ENCODE data around the gene PSD2. TPM values are rescaled to one million over a fixed set of nuclear protein-coding genes. Genes with fewer than 3 reads are reported as not detected.
A peak's percentile ranks its signal among the peaks of the same experiment; 100 is the strongest.

PSD2 gene
- total and polyA plus RNA-seq, 10 of the 15 experiments (the other 5 are each of a cell fraction or from before 2014, with no cell fraction given): 0.02 to 0.14 (median 0.03) TPM; not detected in 5

GRCh38 chr5:139774980-139775661 lies 20.5 kb upstream of the PSD2 start:
- no peaks in the 10 kb centered on the region for H3K9me3 ChIP-seq (replicated peaks; ENCODE audit: control insufficient read depth, insufficient read depth, low read length)
- ChIA-PET POLR2A (interaction anchor here (1.0 kb wide), 1 partner anchor 27 kb away, joined by 5 read pairs; no protein-coding TSS in a partner anchor), RAD21 (ENCODE audit: unreplicated experiment) (interaction anchor here (0.5 to 3.1 kb wide), 11 partner anchors 9 to 368 kb away, joined by 3 to 22 read pairs (median 5); no protein-coding TSS in a partner anchor), SMC1A (ENCODE audit: uncharacterized antibody, unreplicated experiment) (interaction anchor here (0.7 to 6.0 kb wide), 10 partner anchors 10 to 194 kb away, joined by 3 to 35 read pairs (median 4); no protein-coding TSS in a partner anchor), CTCF (interaction anchor here (0.6 to 6.9 kb wide), 51 partner anchors 8 to 395 kb away, joined by 3 to 77 read pairs (median 4); no protein-coding TSS in a partner anchor)
- no peaks in the 10 kb centered on the region for H4K20me1 ChIP-seq (ENCODE audit: control insufficient read depth, insufficient read depth)
- no peak overlapping the region; the same call in 1 of the 2 replicates for H2AFZ ChIP-seq (ENCODE audit: control insufficient read depth, low read depth, low read length)
- peak overlapping the region; percentile 31; the same call in 1 of the 2 replicates for H3K4me2 ChIP-seq (ENCODE audit: control insufficient read depth, insufficient read depth)
- in situ Hi-C loops (cut with MboI) (no loop called here), intact Hi-C loops (cut with micrococcal nuclease; ENCODE audit: unreplicated experiment) (no loop called here)
- ATAC-seq (peak; percentile 98), DNase-seq (ENCODE audit: low read depth, low spot score) (no peak), FAIRE-seq (peak; percentile 69)
- no peak overlapping the region for H3K4me3 ChIP-seq
- H3K9ac ChIP-seq (ENCODE audit: control insufficient read depth, insufficient read depth, low read length): no peak overlapping the region
- H3K36me3 ChIP-seq (ENCODE audit: control insufficient read depth in 2 of 2, insufficient read depth in 2 of 2, low read length in 1 of 2): no peaks in the 10 kb centered on the region
- BruUV-seq (replicated peaks): no TSS peak
- WGBS (ENCODE audit: insufficient coverage, insufficient replicate concordance, low lambda C conversion rate, missing lambda C conversion rate): 23% methylated on average over 25 of the region's 32 CpGs
- peaks cover 7% of the 10 kb centered on the region; the same call in 1 of the 2 replicates for H3K4me1 ChIP-seq (ENCODE audit: control insufficient read depth, insufficient read depth, low read length)
- H3K79me2 ChIP-seq (ENCODE audit: control insufficient read depth, insufficient read depth, low read length): no peaks in the 10 kb centered on the region
- no peak overlapping the region for H3K27ac ChIP-seq (ENCODE audit: control insufficient read depth, insufficient read depth)
- H3K27me3 ChIP-seq (replicated peaks in 1 of 2; ENCODE audit: control insufficient read depth in 2 of 2, insufficient read depth in 2 of 2, low read length in 1 of 2): peaks cover 0 to 3% of the 10 kb centered on the region in 2 experiments; a peak in 1 of 4 replicates
- TF ChIP-seq CREM (IDR thresholded peaks at IDR 0.05; ENCODE audit: low read depth) (peak; percentile 72), NR2F1 (conservative IDR thresholded peaks at IDR 0.05) (0 out of 2 replicates have a peak, but pooled peaks have one; percentile 33), MYB (IDR thresholded peaks at IDR 0.05; ENCODE audit: borderline replicate concordance, low read depth, low read length) (no peak), CREB1 (IDR thresholded peaks at IDR 0.05; ENCODE audit: low read depth) (peak; percentile 91), CHD4 (IDR thresholded peaks at IDR 0.05) (no peak), PAX5 (IDR thresholded peaks at IDR 0.05; ENCODE audit: borderline replicate concordance, low read depth, low read length) (no peak), ZBTB33 (IDR thresholded peaks at IDR 0.05) (no peak), PRDM15 (CRISPR knock-in tag; IDR thresholded peaks at IDR 0.05) (no peak), MEF2A (IDR thresholded peaks at IDR 0.05; ENCODE audit: insufficient read depth, low read depth, low read length) (no peak), RAD21 (IDR thresholded peaks at IDR 0.05; ENCODE audit: insufficient read depth, low read depth, low read length) (peak; percentile 47), SMAD5 (IDR thresholded peaks at IDR 0.05; ENCODE audit: low read depth) (no peak), IRF4 (IDR thresholded peaks at IDR 0.05; ENCODE audit: low read depth, low read length) (0 out of 2 replicates have a peak, but pooled peaks have one; percentile 46), SMARCA5 (IDR thresholded peaks at IDR 0.05) (peak; percentile 66; the same call in 1 of the 2 replicates), CEBPB (IDR thresholded peaks at IDR 0.05; ENCODE audit: borderline replicate concordance in 1 of 2, low read depth in 2 of 2, low read length in 2 of 2) (no peak), SMC3 (IDR thresholded peaks at IDR 0.05; ENCODE audit: borderline replicate concordance, low read length) (peak; percentile 47)
- TF ChIP-seq, protein P1, sequence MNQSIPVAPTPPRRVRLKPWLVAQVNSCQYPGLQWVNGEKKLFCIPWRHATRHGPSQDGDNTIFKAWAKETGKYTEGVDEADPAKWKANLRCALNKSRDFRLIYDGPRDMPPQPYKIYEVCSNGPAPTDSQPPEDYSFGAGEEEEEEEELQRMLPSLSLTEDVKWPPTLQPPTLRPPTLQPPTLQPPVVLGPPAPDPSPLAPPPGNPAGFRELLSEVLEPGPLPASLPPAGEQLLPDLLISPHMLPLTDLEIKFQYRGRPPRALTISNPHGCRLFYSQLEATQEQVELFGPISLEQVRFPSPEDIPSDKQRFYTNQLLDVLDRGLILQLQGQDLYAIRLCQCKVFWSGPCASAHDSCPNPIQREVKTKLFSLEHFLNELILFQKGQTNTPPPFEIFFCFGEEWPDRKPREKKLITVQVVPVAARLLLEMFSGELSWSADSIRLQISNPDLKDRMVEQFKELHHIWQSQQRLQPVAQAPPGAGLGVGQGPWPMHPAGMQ (IDR thresholded peaks at IDR 0.05; ENCODE audit: borderline replicate concordance): no peak

Measured in GM12878 (cell line).